IPS-11a (cell line): ENCODE results near the gene MINDY4B.

Experiments
- H3K4me3 ChIP-seq: one replicate; pipeline ENCODE4 v1.5.1; 2013; ENCODE audit warnings: low read depth, low read length, control low read depth

MINDY4B gene

DNA sequence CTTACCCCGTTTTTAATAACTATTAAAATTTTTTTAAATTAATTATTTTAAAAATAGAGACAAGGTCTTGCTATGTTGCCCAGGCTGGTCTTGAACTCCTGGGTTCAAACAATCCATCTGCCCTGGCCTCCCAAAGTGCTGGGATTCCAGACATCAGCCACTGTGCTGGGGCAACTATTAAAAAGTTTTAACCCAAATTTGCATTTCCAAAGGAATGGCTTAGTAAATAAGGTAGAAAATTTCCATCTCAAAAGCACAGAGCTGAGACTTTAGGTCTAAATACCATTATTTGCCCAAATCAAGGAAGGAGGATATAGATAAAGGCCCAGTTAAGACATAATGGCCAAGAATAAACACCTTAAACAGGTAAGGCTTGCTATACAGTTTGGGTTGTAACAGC lies 56.4 kb downstream of the MINDY4B start:
- no peak overlapping the region for H3K4me3 ChIP-seq

DNA sequence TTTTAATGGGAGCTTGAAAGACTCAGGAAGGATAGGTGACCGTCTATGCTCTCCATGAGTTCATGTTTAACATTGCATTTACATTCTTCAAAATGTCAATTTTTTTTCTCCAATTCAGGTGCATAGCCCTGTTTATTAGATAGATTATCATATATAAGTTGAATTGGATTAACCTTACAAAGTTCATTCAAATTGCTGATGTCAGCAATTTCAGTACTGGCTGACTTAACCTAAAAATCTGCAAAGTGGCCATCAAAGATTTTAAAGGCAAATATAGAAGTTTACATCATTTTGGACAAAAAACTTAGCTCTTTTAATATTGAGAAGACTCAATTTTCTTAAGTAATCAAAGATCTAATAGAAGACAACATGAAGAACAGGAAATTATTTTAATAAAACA lies 57.8 kb downstream of the MINDY4B start:
- H3K4me3 ChIP-seq = no peak overlapping the region

DNA sequence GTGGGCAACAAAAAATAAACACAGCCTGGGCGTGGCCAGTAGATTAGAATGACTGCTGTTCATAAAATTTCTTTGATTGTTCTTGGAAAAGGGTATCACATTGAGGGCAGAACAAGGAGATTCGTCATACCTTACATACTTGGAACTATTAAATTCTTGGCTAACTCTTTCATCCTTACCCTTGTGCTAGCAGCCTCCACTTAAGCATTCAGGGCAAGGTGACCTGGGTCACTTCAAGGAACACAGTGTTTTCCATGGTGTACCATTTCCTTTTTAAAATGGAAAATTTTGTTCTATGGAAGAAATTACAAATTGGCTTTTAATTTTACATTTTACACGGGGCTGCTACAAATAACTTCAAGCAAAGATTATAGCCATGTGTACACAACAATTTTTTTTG lies 60.8 kb downstream of the MINDY4B start:
- H3K4me3 ChIP-seq = no peak overlapping the region

DNA sequence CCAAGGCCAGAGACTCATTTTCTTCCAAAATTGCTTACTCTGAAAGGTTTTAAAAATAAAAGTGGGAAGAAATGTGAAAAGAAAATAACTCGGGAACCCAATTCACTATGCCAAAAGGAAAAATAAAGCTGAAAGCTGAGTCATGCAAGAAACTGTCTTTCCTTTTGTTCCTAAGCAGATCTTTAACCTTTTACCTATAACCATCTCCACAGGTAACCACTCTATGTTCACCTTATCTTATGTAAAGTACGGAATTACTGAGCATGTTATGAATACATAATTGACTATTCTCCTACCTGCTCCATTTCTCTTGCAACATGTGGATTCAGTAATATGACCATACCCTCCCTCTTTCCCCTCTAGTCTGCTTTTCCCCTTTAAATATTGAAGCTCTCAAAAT lies 62.0 kb downstream of the MINDY4B start:
- no peak overlapping the region for H3K4me3 ChIP-seq

DNA sequence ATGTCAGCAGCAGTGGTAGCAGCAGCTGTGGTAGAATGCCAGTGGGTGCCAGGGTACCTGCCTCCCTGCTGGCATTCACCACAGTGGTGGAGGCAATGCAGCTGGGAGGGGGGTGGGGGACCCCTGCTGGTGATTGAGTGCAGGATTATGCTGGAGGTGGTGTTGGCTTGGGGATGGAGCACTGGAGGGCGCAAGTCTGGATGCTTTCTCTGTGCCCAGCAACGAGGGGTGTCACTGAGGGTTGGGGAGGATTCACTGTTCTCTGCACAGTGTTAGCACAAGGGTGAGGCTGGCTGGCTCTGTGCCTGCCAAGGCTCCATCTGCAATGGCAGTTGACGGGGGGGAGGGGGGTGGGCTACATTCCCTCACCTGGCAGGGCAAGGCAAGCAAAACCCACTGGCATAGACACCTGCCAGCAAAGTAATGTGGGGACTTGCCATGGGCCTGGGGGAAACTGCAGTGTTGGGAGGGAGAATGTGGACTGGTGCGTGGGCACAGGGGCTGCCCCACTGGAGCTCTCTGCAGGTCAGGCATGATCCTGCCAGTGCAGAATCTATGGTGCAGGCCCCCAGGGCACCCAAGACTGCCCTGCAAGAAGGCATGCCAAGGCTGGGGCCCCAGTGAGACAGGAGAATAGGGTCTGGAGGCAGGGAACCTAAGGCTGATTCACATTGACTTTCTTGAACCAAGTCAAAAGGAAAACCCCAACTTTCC lies 64.3 kb downstream of the MINDY4B start:
- H3K4me3 ChIP-seq = no peak overlapping the region

DNA sequence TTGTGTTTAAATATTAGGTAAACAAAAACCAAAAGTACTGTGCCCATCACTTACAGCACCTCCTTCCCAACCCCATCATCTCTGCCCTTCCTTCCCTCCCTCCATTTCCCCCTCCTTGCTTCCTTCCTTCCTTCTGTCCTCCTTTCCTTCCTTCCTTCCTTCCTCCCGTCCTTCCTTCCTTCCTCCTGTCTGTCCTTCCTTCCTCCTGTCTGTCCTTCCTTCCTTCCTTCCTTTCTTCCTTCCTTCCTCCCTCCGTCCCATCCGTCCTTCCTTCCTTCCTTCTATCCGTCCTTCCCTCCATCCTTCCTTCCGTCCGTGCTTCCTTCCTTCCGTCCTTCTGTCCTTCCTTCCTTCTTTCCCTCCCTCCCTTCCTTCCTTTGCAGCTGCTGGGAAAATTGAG lies 74.5 kb downstream of the MINDY4B start:
- no peak overlapping the region for H3K4me3 ChIP-seq

DNA sequence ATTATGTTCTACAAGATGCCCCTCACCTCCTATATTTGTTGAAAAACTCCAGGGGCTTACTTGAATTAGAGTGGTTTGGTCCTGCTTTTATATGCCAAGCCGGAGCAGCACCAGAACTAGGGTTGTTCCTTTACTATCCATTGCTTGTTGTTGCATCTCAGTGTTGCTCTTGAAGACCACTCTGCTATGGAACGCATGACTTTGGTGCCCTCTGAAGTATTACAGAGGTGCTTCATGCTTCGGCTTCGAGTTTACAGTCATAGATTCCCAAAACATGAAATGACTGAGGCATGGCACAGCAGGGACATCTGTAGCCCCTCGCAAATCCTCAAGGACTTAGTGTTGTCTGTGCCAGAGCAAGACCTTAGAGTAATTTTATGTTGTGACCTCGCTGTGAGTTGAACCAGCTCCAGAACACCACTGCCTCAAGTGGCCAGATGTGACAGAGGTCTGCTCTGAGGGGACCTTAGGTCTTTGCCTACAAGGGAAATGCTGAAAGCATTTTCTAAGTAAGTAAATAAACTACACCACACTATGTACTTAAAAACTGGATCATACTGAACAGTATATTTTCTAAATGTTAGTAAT lies 75.1 kb downstream of the MINDY4B start:
- no peak overlapping the region for H3K4me3 ChIP-seq

DNA sequence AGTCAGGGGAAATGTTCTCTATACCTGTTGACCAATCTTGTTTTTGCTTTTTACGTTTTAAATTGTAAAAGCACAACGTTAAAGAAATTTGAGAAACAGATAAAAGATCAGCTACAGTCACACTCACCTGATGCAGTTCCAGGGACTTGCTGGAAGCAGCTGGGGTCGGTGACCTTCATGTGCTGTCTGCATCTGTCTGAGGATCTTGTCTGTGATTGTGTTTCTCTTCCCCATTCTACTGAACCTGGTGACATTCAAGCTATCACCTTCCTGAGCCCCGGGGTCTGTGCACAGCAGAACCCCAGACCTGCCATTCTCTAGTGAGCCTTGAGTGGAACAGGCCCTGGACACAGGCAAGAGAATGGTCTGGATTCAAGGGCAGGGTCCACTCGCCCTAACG lies 75.8 kb downstream of the MINDY4B start:
- H3K4me3 ChIP-seq = no peak overlapping the region

DNA sequence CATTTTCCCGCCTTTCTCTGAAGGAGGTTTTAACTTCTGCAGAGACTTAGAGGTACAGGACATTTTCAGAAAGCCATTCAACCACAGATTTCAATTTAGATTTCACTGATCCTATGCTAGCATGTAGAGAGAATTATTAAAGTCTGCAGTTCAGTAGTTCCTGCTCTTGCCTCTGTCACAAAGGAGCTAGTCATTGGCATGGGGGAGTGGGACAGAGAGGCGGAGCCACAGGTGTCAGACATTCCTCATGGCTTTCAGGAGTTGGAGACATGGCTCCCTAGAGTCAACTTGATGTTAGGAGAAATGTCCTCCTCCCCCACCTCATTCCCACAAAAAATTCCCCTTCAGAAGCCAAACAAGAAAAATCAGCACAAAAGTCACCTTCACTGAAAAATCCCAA lies 76.2 kb downstream of the MINDY4B start:
- H3K4me3 ChIP-seq = no peak overlapping the region

DNA sequence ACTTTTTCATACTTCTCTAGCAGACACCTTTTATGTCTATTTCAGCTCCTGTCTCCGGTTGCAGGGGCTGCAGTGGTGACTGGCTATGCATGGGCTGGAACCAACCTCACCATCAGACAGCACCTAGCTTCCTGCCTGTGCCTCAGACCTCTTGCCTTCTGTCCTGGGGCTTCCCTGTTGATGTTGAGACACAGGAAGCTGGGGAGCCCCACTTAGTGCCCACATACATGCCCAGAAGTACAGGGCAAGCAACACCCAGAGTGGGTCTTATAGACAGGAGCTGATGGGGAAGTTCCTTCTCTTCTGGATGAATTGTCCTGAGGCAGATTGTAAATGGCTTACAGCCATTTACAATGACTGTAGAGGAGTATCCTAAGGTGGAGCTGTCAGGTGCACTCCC lies 77.0 kb downstream of the MINDY4B start:
- H3K4me3 ChIP-seq = no peak overlapping the region

DNA sequence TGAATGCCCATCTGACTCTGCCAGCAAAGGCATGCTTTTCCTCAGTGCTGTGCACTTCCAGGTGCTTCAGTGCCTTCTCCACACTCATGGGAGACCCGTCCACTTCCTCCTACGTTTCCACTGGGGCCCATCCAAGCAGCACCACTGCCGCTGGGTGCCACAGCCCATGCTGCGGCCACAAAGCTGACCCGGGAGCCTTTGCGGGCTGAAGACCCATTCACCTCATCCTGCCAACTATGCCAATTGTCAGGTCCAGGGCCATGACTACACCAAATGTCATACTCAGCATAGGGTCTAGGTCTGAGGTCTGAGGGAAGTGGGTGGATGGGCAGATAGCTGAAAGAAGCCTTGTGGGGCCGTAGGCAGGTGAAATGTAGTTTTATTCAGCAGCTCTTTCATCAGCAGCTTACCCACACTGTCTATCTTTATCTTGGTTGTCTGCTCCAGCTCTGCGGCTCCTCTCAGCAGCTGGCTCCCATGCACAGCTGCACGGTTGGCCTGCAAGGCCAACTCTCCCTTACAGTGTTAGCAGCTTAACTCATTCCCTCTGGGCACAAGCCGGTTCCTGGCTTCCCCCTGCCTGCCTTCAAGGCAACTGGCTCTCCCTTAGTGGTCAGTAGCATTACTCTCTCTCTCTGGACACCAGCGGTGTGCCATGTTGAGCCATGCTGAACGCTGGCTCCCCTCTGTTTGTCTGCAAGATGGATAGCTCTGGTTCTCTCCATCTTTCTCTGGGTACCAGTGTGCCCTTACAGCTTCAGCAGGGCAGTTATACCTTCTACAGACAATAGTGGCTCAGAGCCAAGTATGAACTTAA lies 78.6 kb downstream of the MINDY4B start:
- no peak overlapping the region for H3K4me3 ChIP-seq

DNA sequence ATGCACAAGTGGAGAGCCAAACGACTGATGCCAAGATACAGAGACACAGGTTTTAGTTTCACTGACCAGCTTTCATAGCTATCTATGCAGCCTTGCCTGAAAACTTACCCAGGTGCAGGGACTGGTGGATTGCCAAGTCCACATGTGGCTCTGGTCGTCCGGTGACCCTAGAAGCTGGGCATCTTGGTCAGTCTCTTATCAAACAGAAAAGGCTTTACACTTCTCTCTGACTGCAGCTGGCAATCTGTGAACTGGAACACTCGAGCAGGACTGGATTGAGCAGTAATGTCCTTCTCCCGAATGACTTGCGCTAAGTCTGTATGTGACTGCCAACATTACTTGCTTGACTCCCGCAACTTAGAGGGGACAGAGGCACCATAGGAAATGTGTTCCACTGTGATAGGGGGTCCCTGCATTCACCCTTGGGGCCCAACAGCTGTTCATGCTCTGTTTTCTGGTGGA lies 79.3 kb downstream of the MINDY4B start:
- H3K4me3 ChIP-seq = no peak overlapping the region

DNA sequence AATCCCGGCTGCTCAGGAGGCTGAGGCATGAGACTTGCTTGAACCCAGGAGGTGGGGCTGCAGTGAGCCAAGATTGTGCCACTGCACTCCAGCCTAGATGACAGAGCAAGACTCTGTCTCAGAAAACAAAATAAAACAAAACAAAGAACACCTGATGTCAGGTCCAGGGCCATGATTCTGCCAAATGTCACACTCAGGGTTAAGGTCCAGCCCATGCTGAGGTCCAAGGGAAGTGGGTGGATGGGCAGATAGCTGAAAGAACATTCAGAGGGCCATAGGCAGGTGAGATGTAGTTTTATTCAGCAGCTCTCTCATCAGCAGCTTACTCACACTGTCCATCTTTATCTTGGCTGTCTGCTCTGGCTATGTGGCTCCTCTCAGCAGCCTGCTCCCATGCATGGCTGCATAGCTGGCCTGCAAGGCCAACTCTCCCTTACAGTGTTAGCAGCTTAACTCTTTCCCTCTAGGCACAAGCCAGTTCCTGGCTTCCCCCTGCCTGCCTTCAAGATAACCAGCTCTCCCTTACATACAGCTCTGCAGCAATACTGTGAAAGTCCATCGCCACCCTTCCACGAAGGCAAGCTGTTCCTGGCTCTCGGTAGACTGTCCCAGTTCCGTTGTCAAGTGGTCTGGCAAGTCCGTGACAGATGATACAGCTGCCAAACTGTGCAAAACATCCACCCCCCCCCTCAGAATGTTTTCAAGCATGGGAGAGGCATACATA lies 79.9 kb downstream of the MINDY4B start:
- no peak overlapping the region for H3K4me3 ChIP-seq

DNA sequence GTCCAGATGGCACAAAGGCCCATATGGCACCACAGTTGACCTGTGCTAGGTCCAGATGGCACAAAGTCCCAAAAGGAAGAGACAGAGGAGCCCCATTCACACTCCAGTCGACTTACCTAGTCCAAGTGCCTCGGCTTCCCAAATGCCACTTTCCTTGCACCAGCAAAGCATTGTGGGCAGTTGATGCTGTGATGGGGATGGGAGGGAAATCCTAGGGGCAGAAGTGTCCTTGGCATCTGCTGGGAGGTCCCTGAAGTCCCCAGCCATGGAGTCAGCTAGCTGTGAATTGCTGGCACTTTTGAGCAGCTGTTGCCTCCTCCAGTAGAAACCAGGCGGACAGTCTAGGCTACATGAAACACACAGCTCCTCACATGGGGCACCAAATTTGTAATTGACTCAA lies 82.0 kb downstream of the MINDY4B start:
- H3K4me3 ChIP-seq = no peak overlapping the region

DNA sequence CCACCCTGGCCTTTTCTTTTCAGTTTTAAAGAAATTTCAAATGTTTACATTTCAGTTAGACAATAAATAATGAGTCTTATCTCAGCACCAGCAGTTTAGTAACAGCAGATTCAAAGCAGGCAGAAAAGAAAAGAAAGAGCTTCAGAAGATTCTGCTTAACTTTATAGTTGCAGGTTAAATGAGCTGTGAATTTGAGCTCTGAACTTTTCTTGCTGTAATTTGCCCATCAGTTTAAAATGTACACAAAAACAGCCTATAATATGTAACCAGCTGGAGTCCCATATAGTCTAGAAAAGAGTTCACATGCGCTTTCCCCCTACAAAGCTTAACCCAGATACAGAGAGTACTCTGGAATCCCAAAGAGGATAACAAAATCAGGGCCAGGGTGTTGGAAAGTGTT lies 82.6 kb downstream of the MINDY4B start:
- no peak overlapping the region for H3K4me3 ChIP-seq
